ENCODE measurements around the gene KIF22.

- no peak for TF ChIP-seq POLR2A (IDR thresholded peaks at IDR 0.05)
- TF ChIP-seq, protein P1, sequence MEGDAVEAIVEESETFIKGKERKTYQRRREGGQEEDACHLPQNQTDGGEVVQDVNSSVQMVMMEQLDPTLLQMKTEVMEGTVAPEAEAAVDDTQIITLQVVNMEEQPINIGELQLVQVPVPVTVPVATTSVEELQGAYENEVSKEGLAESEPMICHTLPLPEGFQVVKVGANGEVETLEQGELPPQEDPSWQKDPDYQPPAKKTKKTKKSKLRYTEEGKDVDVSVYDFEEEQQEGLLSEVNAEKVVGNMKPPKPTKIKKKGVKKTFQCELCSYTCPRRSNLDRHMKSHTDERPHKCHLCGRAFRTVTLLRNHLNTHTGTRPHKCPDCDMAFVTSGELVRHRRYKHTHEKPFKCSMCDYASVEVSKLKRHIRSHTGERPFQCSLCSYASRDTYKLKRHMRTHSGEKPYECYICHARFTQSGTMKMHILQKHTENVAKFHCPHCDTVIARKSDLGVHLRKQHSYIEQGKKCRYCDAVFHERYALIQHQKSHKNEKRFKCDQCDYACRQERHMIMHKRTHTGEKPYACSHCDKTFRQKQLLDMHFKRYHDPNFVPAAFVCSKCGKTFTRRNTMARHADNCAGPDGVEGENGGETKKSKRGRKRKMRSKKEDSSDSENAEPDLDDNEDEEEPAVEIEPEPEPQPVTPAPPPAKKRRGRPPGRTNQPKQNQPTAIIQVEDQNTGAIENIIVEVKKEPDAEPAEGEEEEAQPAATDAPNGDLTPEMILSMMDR (IDR thresholded peaks at IDR 0.05): no peak
Measured at GRCh38 chr16:29745853-29746345, 44.7 kb upstream of the KIF22 start, which contains the start of gene C16orf54.

All from Peyer's patch (tissue), 4 donors.